Activated CD4-positive, CD25-positive, alpha-beta regulatory T cell treated with anti-CD3 and anti-CD28 coated beads, Interleukin-2, amount 50 U/mL, for 72 hours (primary cell): ENCODE data around the gene CLEC16A.

Experiments
- DNase-seq: peaks from one replicate; pipeline ENCODE4 v3.0.0; 2021

The CLEC16A gene

DNA sequence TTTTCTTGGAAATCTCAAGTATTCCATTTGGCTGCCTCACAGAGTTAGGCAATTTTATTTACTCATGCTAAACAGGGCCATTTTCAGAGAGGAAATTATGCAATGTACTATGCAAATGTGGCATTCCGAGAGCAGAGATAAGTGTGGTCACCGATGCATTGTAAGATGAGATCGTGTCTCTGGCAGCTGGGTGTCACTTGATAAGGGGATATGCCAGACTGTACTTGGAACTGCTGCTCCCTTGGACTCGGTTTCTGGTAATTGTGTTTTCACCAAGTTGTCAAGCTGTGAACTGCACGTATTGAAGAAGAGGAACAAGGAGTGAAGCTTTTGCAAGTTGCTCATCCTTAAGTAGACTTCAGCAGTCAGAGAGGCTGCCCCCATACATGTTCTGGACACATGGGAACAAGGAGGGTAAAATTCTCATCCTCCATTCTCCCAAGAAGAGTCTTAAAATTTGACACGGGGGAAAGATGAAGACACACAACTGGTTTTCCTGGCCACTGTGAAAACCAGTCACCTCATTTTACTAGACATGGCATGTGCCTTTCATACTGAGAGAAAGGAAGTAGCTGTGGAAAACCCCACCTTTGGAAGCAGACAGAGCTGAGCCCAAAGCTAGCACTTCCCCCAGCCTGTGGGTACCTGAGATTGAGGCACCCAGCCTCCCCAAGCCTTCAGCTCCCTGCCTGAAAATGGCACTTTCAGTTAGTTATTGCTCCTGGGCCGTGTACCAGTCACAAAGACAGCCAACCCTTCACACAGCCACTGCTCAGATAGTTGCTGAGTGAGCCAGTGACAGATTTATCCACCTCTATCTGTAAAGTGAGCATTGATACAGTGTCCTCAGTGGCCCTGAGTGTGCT is 160.9 kb downstream of the CLEC16A start:
- no peak for DNase-seq

DNA sequence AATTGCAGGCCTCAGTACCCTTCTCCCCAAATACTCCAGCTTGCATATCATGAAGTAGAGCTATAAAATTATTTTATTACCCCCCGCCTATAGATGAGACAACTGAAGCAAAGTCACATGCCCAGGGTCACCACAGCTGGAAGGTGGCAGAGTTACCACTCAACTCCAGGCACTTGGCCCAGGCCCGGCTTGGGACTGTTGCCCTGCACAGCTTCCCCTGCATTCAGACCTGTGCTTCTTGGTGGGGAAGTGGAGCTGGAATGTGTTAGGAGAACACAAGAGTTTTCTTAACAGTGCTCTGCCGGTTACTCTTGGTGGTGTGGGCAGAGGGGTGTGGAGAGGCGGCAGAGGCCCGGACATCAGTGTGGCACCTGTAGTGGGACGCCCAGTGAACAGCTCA is 162.4 kb downstream of the CLEC16A start:
- no peak for DNase-seq

DNA sequence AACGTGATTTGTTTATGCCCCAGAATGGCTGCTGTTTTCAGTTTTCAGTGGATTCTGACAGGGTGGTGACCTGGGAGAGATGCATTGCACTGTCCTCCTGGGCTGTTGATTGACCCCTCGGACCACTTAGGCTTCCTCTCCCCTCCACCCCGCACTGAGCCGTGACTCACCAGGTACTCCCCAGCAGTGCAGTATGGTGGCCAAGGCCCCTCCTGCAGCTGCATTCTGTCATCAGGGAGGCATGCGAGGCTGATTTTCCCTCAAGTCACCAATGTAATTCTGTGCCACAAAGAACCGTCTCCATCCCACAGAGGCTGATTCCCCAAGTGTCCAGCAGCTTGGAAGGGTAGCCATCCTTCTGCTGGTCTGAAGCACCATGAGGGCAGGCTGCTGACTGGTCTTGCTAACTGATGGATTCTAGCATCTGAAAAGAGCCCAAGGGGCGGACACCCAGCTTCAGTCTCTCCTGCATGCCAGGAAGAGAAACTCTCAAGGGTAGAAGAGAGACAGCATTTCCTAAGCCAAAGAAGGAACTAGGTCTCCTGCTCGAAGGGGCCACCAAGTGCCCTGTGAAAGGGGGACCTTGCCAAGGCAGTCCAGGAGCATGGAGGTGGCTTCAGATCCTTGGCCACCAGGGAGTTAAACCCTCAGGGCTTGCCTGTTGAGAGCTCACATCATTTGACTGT is 163.6 kb downstream of the CLEC16A start:
- DNase-seq, result no peak

DNA sequence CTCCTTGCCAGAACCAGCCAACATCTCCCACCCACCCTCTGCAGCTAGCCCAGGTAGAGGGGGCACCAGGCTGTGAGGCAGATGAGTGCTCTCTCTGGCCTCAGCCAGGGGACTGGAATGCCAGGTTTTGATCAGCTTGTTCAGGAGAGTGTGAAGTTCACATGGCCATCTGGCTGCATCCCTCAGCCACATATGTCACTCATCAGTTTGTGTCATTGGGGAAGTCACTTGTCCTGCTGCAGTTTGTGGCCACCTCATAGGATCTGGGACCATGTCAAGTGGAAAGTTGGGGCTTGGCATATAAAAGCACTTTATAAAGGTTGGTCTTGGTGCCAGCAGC is 164.1 kb downstream of the CLEC16A start:
- DNase-seq, result no peak

DNA sequence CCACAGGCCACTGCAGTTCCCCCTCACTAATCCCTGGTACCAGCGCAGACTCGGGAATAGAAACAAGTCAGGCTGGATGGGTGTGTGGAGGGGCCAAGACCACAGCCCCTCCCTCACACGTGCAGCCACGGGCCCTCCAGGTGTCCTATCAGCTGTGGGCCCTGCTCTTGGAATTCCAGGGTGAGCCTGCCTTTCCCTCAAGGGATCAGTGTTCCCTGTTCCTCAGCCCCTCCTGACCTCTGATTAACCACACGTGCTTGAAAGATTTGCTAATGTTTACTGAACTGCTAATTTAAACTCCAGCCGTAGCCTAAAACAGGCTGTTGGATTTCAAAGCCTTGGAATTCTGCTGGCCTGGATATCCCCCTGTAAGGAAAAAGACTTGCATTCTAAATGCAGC is 165.2 kb downstream of the CLEC16A start:
- DNase-seq, result no peak

DNA sequence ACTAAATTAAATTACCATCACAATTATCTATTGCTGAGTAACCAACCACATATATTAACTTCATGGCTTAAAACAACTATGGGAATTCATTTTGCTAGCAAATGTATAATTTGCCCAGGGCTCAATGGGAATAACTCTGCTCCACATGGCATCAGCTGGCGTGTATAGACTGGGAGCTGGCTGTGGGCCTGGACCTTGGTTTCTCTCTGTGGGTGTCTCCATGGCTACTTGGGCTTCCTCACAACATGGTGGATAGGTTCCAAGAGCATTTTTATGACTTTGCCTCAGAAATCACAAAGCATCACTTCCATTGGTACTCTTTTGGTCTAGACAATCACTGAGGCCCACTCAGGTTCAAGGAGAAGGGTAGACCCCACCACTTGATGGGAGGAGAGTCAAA is 166.8 kb downstream of the CLEC16A start:
- DNase-seq, result no peak

DNA sequence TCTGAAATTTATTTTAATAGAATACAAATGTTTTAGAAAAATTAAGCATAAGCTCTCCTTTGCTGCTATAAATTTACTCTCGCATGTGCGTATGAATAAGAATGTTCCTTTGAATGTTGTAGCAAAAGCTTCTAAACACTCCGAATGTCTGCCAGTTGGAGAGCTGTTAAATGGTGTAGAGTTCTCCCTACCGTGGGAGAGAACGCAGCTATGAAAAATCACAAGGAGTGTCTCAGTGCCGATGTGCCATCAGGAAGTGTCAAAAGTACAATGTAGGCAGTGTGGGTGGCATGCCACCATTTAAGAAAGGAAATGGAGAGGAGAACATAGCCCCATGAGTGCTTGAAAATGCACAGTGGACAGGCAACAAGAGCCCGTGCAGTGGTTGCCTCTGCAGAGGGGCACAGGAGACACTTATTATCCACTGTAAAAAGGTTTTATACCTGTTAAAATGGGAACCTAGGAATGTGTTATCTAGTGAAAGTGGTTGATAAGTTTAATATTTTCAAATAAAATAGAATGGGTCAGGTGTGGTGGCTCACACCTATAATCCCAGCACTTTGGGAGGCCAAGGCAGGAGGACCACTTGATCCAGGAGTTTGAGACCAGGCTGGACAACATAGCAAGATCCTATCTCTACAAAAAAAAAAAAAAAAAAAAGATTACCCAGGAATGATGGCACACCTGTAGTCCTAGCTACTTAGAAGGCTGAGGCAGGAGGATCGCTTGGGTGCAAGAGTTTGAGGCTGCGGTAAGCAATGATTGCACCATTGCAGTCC is 167.7 kb downstream of the CLEC16A start:
- DNase-seq, result no peak

DNA sequence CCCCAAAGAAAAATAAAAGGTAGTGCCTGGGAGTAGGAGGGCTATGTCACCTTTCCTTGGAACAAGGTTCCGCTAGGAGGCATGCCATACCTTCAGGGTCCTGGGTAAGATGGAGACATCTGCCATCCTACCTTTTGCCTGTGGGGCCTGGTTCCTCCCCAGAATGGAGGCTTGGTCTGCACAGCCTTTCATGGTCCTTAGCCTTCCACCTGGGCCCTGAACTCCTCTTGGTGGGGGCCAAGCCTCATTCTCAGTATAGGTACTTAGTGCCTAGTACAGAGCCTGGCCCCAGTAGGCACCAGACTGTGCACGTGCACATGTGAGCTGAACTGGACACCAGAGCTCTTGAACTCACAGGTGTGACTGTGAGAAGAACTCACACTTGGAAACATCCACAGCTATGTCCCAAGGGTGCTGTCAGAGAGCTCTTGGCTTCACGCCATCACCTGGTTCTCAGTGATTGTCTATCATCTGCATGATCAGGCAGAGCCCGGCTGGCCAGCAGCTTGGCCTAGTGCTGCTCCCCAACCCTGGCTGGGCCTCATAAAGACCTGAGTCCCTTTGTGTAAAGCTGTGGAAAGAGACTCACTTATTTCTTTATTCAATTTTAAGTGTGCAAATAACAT is 168.5 kb downstream of the CLEC16A start:
- DNase-seq, result no peak

DNA sequence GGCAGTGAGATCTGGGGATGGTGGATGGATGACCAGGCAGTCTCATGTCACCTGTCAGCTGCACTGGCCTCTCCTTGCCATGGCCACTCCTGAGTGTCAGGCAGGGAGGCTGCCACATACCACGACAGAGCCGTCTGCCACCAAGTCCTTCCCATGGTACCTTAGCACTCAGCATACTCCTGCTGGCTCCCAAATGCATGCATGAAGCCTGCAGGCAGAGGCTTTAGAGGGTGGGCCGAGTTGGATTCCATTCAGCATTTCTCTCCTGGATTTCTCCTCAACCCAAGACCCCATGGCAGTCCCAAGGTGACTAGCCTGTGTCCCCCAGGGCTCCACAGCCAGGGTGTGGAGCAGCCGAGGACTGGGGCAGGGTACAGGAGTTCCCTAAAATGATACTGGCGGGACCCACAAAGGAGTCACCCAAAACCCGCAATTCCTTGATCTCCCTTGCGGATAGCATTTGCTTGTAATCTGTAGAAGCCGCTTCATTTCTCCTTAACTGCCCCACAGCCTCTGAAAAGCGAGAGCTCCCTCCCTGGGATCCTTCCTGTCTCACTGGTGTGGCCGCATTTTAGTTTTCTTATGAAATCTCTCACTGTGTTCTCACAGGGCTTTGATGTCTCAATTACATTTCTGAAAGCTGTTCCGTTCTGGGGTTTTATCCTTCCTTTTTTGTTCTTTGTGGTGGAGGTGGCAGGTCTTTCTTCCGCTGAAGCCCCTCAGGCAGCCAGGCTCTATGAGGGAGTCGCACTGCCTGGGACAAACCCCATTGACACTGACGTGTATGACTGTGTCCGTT is 170.2 kb downstream of the CLEC16A start:
- DNase-seq, result no peak

DNA sequence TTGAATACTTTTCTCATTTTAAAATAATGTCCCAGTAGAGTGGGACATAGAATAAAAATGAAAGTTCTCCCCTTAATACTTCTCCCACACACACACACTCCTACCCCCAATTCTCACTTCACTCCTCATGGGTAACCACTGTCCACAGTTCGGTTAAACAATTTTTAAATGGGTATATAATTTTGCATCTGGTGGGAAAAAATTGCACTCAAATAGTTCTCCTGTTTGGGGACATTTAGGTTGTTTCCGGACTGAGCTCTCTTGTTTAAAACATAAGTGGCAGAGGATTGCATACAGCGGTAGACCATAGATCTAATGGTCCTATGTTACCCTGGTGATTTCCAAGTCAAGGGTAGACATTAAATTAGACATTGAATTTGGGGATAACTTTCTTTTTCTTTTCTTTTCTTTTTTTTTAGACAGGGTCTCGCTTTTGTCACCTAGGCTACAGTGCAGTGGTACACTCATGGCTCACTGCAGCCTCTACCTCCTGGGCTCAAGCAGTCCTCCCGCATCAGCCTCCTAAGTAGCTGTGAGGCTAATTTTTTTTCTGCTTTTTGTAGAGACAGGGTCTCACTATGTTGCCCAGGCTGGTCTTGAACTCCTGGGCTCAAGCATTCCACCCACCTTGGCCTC is 173.3 kb downstream of the CLEC16A start:
- no peak for DNase-seq

DNA sequence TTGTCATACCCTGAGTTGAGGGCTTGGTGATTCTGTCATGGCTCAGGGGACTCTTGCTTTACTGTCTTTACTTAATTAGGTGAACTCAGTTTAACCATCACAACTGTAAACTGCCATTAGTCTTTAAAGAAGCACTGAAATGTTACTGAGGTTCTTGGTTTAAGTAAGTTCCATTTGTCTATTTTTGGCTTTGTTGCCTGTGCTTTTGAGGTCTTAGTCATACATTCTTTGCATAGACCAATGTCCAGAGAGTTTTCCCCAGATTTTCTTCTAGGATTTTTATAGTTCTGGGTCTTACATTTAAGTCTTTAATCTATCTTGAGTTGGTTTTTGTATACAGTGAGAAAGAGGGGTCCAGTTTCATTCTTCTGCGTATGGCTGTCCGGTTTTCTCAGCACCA is 174.1 kb downstream of the CLEC16A start:
- DNase-seq, result no peak

DNA sequence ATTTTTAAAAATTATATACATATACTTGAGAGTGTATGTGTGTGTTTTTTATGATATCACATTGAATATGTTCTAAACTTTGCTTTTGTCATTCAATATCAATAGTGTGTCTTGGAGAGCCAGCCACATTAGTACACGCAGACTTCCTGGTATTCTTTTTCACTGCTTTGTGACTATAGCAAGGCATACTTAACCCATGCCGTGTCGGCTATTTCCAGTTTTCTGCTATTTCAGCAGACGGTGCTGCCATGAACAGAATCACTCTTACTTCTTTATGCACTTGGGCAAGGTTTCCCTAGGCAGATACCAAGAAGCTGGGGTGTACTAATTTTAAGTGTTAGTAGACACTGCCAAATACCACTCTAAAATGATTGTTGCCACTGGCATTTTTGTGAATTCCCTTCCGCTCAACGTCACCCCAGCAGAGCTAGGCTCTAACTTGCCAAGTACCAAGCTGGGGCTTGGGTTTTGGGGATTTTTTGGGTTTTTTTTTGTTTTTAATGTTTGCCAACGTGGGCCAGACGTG is 176.8 kb downstream of the CLEC16A start:
- DNase-seq, result no peak

DNA sequence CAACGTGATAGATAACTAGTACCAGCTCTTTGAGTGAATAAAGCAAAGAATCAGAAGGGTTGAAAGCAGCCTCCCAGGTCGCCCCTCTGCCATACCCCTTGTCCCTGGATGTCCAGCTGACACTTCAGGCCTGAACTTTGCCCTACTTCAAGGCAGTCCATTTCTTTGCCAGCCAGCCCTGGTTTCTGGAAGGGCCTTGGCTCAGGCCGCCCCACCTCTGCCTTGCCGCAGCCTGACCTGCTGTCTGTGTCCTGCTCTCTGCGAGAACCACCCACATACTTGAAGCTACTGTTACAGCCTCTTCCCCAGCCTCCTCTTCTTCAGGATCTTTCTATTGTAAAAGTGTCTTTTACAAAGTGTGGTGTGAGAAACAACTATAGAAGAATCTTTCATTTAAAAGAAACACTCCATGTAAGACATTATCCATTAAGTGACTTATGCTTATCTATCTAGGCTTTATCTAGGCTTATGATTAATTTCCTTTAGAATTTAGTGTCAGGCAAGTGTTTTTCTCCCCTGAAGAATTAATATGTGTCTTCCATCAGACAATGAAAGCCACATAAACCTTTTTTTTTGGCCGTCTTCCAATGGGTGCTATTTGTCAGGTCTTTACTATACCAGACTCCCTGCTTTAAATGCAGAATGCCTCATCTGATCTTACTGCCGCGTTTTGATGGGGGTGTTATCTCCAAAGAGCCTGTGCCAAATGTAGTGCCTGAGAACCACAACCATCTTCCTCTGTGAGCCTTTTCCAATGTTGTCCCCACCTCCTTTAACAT is 177.7 kb downstream of the CLEC16A start:
- DNase-seq, result no peak

DNA sequence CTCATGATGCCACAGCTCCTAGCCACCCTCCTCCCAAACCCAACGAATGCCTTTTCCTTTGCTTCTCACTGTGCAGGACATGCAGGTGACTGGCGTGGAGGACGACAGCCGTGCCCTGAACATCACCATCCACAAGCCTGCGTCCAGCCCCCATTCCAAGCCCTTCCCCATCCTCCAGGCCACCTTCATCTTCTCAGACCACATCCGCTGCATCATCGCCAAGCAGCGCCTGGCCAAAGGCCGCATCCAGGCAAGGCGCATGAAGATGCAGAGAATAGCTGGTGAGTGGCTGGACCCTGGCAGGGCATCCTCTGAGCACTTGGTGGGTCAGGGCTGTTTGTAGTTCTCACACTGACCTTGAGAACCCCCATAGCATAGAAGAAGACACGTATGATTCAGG is 179.3 kb downstream of the CLEC16A start:
- no peak for DNase-seq

DNA sequence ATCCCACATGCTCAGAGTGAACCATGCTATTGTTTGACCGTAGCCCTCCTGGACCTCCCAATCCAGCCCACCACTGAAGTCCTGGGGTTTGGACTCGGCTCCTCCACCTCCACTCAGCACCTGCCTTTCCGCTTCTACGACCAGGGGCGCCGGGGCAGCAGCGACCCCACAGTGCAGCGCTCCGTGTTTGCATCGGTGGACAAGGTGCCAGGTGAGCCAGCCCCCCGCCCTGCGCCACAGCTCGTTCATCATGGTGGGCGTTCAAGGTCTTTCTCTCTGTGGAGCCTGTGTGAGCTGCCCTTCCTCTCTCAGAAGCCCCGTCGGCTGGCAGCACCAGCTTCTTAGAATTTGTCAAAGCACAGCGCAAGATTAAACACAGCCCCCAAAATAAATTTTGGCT is 181.6 kb downstream of the CLEC16A start:
- DNase-seq, result no peak

DNA sequence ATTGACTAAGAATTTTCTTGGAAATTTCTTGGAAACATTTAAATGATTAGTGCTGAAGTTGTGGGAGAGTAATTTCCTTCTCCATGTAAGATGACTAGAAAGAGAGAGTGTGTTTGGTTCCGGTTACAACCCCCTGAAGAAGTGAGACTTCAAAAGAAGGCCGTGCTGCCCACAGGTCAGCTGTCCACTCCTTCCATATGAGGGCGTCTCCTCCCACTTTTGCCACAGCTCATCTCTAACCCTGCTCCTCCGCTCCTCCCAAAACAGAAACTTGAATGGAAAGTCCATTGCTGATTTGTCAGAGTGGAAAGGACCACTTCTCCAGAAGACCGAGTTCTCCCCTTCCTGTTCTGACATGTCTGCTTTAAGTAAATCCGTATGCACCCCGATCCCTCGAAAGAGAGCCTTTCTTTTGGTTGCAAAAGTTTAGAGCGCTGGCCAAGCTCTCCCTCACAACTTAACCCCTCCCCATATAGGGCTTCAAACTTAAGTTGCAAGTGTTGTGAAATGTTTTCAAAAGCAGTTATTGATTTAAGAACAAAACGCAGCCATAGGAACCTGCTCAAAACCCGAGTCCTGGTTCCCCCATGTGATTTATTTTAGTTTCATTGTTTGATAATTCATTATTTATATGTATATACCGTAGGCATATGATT is 182.2 kb downstream of the CLEC16A start:
- no peak for DNase-seq

DNA sequence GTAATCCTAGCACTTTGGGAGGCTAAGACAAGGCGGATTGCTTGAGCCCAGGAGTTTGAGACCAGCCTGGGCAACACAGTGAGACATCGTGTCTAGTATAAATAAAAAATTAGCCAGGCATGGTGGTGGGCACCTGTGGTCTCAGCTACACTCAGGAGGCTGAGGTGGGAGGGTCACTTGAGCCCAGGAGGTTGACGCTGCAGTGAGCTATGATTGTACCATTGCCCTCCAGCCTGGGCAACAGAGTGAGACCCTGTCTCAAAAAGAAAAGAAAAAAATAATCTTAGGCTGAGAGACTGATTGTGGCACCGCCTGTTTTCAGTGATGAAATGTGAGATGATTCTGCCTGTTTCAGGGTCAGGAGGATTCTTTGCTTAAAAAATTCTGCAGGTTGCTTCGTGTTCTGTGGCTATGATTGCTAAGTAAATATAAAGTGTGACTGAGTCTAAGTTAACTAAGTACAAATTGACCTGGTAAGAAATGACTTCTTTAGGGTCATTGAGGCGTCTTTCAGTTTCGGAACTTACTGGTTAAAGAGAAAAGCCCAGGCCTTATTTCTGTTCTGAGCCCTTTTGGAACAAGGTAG is 183.3 kb downstream of the CLEC16A start:
- no peak for DNase-seq

DNA sequence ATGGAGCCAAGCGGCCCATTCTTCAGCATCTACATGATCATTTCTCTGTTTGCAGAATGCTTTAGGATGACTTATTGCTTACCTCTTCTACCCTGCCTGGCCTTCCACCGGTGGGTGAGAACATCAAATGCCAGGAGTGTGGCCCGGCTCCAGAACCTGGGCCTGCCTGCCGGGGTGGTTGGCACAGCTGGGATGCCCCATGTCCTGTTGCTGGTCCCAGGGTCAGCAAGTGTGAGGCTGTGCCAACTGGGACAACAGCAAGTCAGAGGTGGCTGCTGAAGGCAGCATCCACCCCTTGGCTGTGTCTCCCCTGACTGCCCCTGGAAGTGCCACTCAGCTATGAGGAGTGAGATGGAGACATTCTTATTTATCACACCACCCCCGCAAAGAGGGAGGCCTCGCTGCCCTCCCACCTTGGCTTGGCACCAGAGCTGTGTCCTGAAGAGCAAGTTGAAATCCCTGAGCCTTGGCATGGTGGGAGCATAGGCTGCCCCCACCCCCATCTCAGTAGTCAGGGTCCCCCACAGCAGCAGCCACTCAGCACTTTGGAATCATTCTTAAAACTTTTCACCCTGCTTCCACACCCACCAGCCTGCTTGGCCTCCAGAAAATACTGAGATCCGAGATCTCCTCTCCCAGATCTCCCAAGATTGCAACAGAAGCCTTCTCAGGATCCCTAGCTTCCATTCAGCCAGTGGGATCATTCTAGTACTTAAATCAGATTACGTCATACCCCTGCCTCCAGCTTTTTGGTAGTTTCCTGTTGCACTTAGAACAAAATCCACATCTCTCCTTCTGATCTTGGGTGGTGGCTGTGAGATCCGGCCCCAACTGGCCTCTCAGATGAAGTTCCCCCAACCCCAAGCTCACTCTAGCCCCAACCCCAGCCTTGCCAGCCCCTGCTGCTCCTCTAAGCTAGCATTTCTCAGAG is 184.1 kb downstream of the CLEC16A start:
- no peak for DNase-seq

DNA sequence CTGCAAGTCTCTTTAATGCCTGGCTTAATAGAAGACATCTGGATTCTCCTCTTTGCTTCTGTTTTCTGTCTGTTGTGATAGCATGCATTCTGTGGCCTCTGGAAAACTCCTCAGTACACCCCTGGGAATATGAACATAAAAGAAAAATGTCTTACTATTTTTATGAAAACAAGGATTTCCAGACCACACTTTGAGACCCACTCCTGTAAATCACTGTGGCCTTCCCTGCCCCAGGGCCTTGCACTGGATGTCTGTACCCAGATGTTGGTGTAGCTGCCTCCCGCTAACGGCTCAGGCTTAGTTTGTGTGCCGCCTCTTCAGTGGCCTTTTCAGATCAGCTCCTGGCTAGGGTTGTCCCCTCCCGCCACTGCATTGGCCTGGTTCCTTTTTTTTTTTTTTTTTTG is 185.0 kb downstream of the CLEC16A start:
- DNase-seq, result no peak
